ENCODE measurements around the gene NRAP. TPM values are rescaled to one million over a fixed set of nuclear protein-coding genes. Genes with fewer than 3 reads are reported as not detected.

NRAP gene
- total RNA-seq, 4 donors from 2014 or later, result 0.08 to 0.31 TPM; not detected in 2

DNA sequence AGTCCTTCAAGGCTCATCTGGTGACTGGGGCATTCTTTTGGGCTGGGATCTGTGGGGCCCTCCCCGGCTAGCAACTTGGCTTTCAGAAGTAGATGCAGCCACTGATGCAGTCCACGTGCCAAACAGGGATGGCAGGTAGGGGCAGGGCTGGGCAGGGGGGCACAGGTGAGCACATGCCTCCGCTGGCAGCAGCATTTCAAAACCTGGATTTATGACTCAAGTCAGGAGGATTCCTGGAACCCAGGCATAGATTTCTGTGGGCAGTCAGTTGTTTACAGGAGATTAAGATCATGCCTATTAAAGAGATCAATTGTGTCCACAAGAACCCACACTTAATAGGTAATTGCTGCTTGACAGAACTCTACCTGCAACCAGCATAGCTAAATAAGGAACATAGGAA, 111.8 kb downstream of the NRAP start:
- Histone ChIP-seq H3K4me3 (no peak overlapping the region), H3K27ac (no peak overlapping the region), H3K4me1 (peaks cover 15% of the 10 kb centered on the region), H3K9me3 (no peaks in the 10 kb centered on the region), H3K36me3 (no peaks in the 10 kb centered on the region), H3K27me3 (no peaks in the 10 kb centered on the region)
- WGBS, result 69% methylated on average over 3 of the region's 3 CpGs
- DNase-seq (ENCODE audit: low spot score in 2 of 2), result no peak
- no peak for TF ChIP-seq EP300 (IDR thresholded peaks at IDR 0.05)
- no peak for TF ChIP-seq POLR2A (IDR thresholded peaks at IDR 0.05)
- TF ChIP-seq, protein P1, sequence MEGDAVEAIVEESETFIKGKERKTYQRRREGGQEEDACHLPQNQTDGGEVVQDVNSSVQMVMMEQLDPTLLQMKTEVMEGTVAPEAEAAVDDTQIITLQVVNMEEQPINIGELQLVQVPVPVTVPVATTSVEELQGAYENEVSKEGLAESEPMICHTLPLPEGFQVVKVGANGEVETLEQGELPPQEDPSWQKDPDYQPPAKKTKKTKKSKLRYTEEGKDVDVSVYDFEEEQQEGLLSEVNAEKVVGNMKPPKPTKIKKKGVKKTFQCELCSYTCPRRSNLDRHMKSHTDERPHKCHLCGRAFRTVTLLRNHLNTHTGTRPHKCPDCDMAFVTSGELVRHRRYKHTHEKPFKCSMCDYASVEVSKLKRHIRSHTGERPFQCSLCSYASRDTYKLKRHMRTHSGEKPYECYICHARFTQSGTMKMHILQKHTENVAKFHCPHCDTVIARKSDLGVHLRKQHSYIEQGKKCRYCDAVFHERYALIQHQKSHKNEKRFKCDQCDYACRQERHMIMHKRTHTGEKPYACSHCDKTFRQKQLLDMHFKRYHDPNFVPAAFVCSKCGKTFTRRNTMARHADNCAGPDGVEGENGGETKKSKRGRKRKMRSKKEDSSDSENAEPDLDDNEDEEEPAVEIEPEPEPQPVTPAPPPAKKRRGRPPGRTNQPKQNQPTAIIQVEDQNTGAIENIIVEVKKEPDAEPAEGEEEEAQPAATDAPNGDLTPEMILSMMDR (IDR thresholded peaks at IDR 0.05), result no peak
- TF ChIP-seq POLR2AphosphoS5 (IDR thresholded peaks at IDR 0.05), result no peak

- Histone ChIP-seq H3K36me3 (no peaks in the 10 kb centered on the region), H3K27me3 (peaks cover 6% of the 10 kb centered on the region), H3K27ac (no peak overlapping the region), H3K9me3 (no peaks in the 10 kb centered on the region), H3K4me3 (no peak overlapping the region), H3K4me1 (peaks cover 14% of the 10 kb centered on the region)
- no peak for TF ChIP-seq EP300 (IDR thresholded peaks at IDR 0.05)
- TF ChIP-seq, protein P1 (IDR thresholded peaks at IDR 0.05), result no peak
- TF ChIP-seq POLR2A (IDR thresholded peaks at IDR 0.05), result no peak
- TF ChIP-seq POLR2AphosphoS5 (IDR thresholded peaks at IDR 0.05), result no peak
- DNase-seq (ENCODE audit: low spot score in 2 of 2), result no peak
- 70% methylated on average over 6 of the region's 6 CpGs for WGBS
These were observed 113.5 kb downstream of the NRAP start for GRCh38 chr10:113550365-113550764.

- Histone ChIP-seq H3K27ac (no peak overlapping the region), H3K27me3 (peaks cover 6% of the 10 kb centered on the region), H3K36me3 (no peaks in the 10 kb centered on the region), H3K9me3 (no peaks in the 10 kb centered on the region), H3K4me3 (no peak overlapping the region), H3K4me1 (peaks cover 14% of the 10 kb centered on the region)
- TF ChIP-seq EP300 (IDR thresholded peaks at IDR 0.05) (no peak), POLR2A (IDR thresholded peaks at IDR 0.05) (no peak)
- TF ChIP-seq, protein P1 (IDR thresholded peaks at IDR 0.05), result no peak
- 94% methylated on average over 6 of the region's 6 CpGs for WGBS
- no peak for DNase-seq (ENCODE audit: low spot score in 2 of 2)
These were observed 114.0 kb downstream of the NRAP start for GRCh38 chr10:113549856-113550255.

GRCh38 chr10:113547426-113547825, 116.4 kb downstream of the NRAP start:
- WGBS, result 91% methylated on average over 2 of the region's 2 CpGs
- Histone ChIP-seq H3K4me3 (no peak overlapping the region), H3K4me1 (peaks cover 6% of the 10 kb centered on the region), H3K27ac (no peak overlapping the region), H3K36me3 (no peaks in the 10 kb centered on the region), H3K27me3 (peaks cover 6% of the 10 kb centered on the region), H3K9me3 (no peaks in the 10 kb centered on the region)
- DNase-seq (ENCODE audit: low spot score in 2 of 2), result no peak
- no peak for TF ChIP-seq POLR2AphosphoS5 (IDR thresholded peaks at IDR 0.05)
- TF ChIP-seq, protein P1 (IDR thresholded peaks at IDR 0.05), result no peak
- TF ChIP-seq POLR2A (IDR thresholded peaks at IDR 0.05), result no peak
- no peak for TF ChIP-seq EP300 (IDR thresholded peaks at IDR 0.05)

- Histone ChIP-seq H3K36me3 (no peaks in the 10 kb centered on the region), H3K27me3 (peaks cover 6% of the 10 kb centered on the region), H3K4me3 (no peak overlapping the region), H3K27ac (no peak overlapping the region), H3K9me3 (no peaks in the 10 kb centered on the region), H3K4me1 (no peaks in the 10 kb centered on the region)
- TF ChIP-seq EP300 (IDR thresholded peaks at IDR 0.05), result no peak
- no peak for TF ChIP-seq POLR2AphosphoS5 (IDR thresholded peaks at IDR 0.05)
- TF ChIP-seq, protein P1 (IDR thresholded peaks at IDR 0.05), result no peak
- TF ChIP-seq POLR2A (IDR thresholded peaks at IDR 0.05), result no peak
- 94% methylated on average over 1 of the region's 1 CpG for WGBS
- DNase-seq (ENCODE audit: low spot score in 2 of 2), result no peak
These were observed 119.4 kb downstream of the NRAP start for GRCh38 chr10:113544392-113544791.

All from suprapubic skin (tissue), 4 donors.